GM21360 (cell line): ENCODE measurements around the gene MAP1LC3B.

Source experiments
- ATAC-seq: cut with Tn5 transposase; IDR thresholded peaks from one replicate; pipeline ENCODE4 v1.9.1; 2021; ENCODE audit warnings: mild to moderate bottlenecking, moderate library complexity; ENCODE audit not compliant: unreplicated experiment

The MAP1LC3B gene

GRCh38 chr16:87407511-87408112 lies 15.5 kb downstream of the MAP1LC3B start:
- ATAC-seq: no peak

- no peak for ATAC-seq
These were observed 17.0 kb downstream of the MAP1LC3B start for GRCh38 chr16:87409153-87409552.

GRCh38 chr16:87409781-87410180 lies 17.6 kb downstream of the MAP1LC3B start:
- no peak for ATAC-seq

GRCh38 chr16:87410530-87410929 lies 18.4 kb downstream of the MAP1LC3B start:
- no peak for ATAC-seq

GRCh38 chr16:87410968-87411367 lies 18.8 kb downstream of the MAP1LC3B start:
- ATAC-seq: no peak

- ATAC-seq: no peak
These were observed 19.5 kb downstream of the MAP1LC3B start for GRCh38 chr16:87411375-87412271.

GRCh38 chr16:87412371-87412995 lies 20.3 kb downstream of the MAP1LC3B start:
- ATAC-seq: no peak

- no peak for ATAC-seq
These were observed 20.9 kb downstream of the MAP1LC3B start for GRCh38 chr16:87412996-87413421.

GRCh38 chr16:87414251-87414680 lies 22.1 kb downstream of the MAP1LC3B start:
- no peak for ATAC-seq

- ATAC-seq: no peak
These were observed 23.3 kb downstream of the MAP1LC3B start for GRCh38 chr16:87415441-87415840.

GRCh38 chr16:87416826-87417527 lies 24.8 kb downstream of the MAP1LC3B start:
- ATAC-seq: no peak

- ATAC-seq: no peak
These were observed 25.4 kb downstream of the MAP1LC3B start for GRCh38 chr16:87417528-87417910.

GRCh38 chr16:87418216-87418615 lies 26.1 kb downstream of the MAP1LC3B start:
- ATAC-seq: no peak

- ATAC-seq: no peak
These were observed 26.5 kb downstream of the MAP1LC3B start for GRCh38 chr16:87418644-87419043.

- no peak for ATAC-seq
These were observed 28.2 kb downstream of the MAP1LC3B start for GRCh38 chr16:87420026-87421002.

- ATAC-seq: no peak
These were observed 29.1 kb downstream of the MAP1LC3B start for GRCh38 chr16:87421003-87421912.

- ATAC-seq: no peak
These were observed 30.0 kb downstream of the MAP1LC3B start for GRCh38 chr16:87422106-87422505.

- no peak for ATAC-seq
These were observed 31.3 kb downstream of the MAP1LC3B start for GRCh38 chr16:87423429-87423828.

GRCh38 chr16:87424266-87424665 lies 32.1 kb downstream of the MAP1LC3B start:
- no peak for ATAC-seq
